Posterior vena cava (tissue), 2 donors: ENCODE results near the gene CDK5RAP3. TPM values are rescaled to one million over a fixed set of nuclear protein-coding genes. Genes with fewer than 3 reads are reported as not detected.
"Not testable (repeated sequence)": the region's sequence is repeated elsewhere in the genome, so short reads cannot be mapped to it uniquely, and the experiment has no call there.

Experiments
- DNase-seq: peaks from one replicate; pipeline ENCODE4 v3.0.0-alpha.2; 2020; ENCODE audit warnings: low spot score
- intact Hi-C, 2 donors: fragments of 100-400 bp; cut with DNase I; formaldehyde crosslinking; loops; one replicate each; pipeline versions ENCODE4 v1.14.1 to v1.14.2; 2022 to 2023
- total RNA-seq, 2 donors: library from RNA; stranded (reverse); fragmentation: NEBNext Ultra II Directional; extraction: Animal tissue kit (Norgen Biotek cat#: 25700); gene quantifications; one replicate each; pipeline ENCODE4 v1.2.1, GENCODE V29; 2021
- donor health status: DM: yes; HTN: yes; CAD: no.
- donor health status: DM: yes; HTN: yes; CAD: no.

The CDK5RAP3 gene
- total RNA-seq, 2 donors from 2014 or later = 80.3 to 95.8 TPM

DNA sequence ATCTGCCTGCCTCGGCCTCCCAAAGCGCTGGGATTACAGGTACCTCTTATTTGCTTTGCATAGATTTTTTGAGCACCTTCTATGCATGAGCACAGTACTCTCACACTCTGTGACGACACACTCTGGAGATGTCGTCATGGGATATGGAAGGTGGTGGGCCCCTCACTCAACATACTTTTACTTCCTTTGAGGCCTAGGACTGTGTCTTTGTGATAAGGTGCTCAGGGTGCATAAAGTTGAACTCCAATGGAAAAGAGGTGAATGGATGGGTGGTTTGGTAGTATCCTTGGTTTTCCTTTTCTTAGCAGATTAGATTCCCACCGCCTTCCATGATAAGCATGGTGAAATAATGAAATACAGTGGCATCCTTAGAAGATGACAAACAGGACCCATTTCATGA, 6.1 kb upstream of the CDK5RAP3 start:
- intact Hi-C loops = loop anchor here in 1 of 2 donors (10.0 kb wide), 1 partner anchor 120 kb away; the partner anchor contains the start of gene SCRN2
- DNase-seq = no peak

DNA sequence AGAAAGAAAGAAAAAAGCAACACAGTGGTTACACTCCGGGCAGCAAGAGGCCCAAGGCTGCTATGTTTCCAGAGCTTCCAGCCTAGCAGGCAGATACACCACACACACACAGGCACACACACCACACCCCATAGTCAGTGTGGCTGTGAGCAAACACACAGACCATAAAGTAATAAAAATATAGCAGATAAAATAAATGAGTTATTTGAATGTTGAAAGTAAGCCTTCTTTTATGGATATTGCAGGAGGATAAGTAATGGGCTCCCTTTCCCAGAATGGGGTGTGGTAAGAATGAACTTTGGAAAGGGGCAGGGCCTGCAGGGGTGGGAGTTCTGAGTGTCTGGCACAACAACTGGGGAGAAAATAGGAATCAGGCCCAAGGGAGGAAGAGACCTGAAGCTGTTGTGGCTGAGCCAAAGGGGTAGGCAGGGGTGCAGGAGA, 4.8 kb upstream of the CDK5RAP3 start:
- no peak for DNase-seq
- intact Hi-C loops = loop anchor here in 1 of 2 donors (10.0 kb wide), 1 partner anchor 121 kb away; the partner anchor contains the start of gene SCRN2

DNA sequence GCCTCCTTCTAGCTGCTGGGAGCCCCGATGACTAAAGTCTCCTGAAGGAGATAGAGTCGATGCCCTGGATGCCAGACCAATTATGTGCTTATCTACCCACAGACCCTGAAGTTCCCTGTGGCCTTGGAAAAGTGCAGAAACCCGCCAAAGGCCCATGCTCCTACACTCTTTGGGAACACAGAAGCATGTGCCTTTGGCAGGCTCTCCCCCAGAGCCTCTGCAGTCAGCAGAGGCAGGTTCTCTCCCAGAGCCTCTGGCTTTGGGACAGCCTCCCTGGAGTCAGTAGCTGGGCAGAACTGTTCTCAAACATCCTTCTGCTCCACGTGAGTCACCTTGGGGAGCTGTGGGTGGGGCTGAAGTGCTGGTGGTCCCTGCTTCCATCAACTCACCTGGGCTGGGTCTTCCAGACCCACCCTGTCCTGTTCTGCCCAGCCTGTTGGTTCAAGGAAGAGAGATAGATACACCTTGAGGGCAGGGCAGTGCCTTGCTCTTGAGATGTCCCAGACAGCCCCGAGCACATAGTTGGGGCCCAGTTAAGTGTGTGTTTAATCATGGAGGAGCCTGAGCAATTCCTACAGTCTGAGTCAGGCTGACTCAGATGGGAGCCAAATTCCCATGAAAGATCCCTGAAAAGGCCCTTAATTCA, 3.2 kb upstream of the CDK5RAP3 start:
- DNase-seq = no peak
- intact Hi-C loops = loop anchor here in 1 of 2 donors (10.0 kb wide), 1 partner anchor 123 kb away; the partner anchor contains the start of gene SCRN2

DNA sequence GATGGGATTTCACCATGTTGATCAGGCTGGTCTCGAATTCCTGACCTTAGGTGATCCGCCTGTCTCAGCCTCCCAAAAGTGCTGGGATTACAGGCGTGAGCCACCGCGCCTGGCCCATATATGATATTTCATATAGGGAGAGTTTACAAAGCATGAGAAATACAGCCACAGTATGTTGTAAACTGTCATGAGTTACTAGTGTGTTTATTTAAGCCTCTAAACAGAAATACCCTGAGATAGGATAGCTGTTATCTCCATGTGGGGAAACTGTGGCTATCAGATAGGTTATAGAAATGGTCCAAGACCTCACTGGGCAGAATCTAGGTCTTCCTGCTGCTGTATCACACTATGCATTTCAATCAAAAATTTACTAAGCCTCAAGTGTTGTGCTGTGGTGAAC, 2.1 kb upstream of the CDK5RAP3 start:
- intact Hi-C loops = loop anchor here in 1 of 2 donors (10.0 kb wide), 1 partner anchor 124 kb away; the partner anchor contains the start of gene SCRN2
- DNase-seq = no peak

DNA sequence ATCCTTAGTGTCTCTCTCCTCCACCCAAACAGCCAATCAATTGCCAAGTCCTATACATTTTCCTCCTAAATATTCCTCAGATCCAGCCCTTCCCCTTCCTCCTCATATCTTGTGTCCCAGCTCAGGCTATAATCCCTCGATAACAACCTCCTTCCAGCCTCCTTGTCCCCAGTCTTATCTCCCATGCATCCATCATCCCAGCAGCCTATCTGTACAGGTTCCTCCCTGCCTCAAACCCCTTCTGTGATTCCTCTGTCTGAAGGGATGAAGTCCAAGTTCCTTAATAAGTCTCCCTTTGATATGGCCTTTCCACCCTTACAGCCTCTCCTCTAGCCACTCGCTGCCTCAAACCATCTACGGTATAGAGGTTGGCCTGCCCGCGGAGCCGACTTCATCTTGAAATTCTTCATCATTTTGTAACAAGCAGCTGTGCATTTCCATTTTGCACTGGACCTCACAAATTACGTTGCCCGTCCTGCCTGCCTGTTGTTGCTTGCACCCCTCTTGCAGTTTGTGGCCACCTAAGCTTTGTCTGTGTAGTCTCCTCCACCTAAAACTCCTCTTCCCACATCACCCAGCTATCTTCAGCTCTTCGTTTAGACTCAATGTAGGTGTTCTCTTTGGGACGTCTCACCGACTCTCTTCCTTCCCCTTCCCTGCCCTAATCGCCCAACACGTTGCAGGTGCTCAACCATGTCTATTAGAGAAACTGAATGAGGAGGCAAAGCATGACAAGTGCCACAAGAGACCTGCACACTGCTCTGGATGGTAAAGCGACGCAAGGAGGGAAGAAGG, 786 bp upstream of the CDK5RAP3 start:
- intact Hi-C loops = loop anchor here in 1 of 2 donors (10.0 kb wide), 1 partner anchor 125 kb away; the partner anchor contains the start of gene SCRN2
- no peak for DNase-seq

DNA sequence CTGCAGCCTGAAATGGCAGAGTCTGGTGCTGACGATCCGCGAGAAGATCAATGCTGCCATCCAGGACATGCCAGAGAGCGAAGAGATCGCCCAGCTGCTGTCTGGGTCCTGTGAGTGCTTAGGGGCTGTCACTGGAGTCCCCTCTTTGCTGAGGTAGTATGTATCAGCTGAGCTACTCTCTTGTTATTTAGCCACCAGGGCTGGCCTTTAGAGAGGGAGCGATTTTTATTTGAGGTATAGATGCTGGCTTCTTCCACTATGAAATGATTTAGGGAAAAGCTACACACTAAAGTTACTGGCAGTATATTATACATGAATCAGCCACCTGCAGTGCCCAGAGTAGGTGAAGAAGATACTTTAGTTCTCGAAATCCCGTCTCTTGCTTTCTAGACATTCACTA, 2.6 kb downstream of the CDK5RAP3 start:
- intact Hi-C loops = no loop called here
- no peak for DNase-seq

DNA sequence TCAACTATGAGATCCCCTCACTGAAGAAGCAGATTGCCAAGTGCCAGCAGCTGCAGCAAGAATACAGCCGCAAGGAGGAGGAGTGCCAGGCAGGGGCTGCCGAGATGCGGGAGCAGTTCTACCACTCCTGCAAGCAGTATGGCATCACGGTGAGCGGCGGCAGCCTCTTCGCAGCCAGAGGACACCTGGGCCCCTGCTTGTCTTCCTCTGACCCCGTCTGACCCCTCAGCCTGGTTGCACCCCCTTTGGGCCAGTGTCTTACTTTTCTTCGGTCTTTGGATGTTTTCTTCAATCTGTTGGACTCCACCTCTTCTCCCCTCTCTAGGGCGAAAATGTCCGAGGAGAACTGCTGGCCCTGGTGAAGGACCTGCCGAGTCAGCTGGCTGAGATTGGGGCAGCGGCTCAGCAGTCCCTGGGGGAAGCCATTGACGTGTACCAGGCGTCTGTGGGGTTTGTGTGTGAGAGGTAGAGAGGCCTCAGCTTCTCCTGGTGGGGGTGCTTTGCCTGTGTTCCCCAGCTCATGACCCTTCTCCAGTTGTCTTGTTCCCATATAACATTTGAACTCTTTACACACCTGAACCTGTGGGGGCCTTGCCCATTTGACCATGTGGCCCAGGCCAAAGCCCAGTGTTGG, 4.4 kb downstream of the CDK5RAP3 start:
- intact Hi-C loops = loop anchor here in 1 of 2 donors (5.0 kb wide), 1 partner anchor 37 kb away; no protein-coding TSS in a partner anchor
- DNase-seq = no peak

DNA sequence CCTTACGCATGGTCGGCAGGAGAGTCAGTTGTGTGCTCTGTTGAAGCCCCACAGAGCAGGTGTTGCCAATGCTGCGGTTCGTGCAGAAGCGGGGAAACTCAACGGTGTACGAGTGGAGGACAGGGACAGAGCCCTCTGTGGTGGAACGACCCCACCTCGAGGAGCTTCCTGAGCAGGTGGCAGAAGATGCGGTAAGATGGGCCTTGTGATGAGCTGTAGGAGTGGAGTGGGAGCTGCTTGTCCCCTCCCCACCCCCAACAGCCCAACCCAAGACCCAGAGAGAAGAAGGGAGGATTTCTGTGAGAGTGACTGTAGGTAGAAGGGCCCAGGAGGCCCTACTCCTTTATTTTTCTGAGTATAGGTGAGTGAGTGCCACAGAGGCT, 4.9 kb downstream of the CDK5RAP3 start:
- intact Hi-C loops = loop anchor here (2.0 to 5.0 kb wide), 2 partner anchors 36 to 49 kb away; no protein-coding TSS in a partner anchor
- no peak for DNase-seq

DNA sequence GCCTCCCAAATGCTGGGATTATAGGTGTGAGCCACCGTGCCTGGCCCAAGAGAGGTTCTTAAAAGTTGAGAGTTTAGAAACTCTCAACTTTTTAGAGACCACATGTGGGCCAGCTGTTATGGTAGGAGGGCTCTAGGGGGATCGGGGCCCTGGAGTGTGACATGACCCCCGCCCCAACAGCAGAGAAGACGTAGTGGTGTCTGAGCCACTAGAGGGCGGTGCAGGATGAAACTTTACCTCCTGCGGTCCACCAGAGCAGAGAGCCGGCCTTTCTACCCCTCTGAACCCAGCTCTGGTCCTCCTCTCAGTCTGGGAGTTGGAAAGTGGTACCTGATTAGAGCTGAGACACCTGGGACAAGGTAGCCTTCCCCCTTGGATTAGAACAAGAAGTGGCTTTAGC, 7.4 kb downstream of the CDK5RAP3 start:
- intact Hi-C loops = loop anchor here in 1 of 2 donors (5.0 kb wide), 1 partner anchor 34 kb away; no protein-coding TSS in a partner anchor
- peak; percentile 87 for DNase-seq

DNA sequence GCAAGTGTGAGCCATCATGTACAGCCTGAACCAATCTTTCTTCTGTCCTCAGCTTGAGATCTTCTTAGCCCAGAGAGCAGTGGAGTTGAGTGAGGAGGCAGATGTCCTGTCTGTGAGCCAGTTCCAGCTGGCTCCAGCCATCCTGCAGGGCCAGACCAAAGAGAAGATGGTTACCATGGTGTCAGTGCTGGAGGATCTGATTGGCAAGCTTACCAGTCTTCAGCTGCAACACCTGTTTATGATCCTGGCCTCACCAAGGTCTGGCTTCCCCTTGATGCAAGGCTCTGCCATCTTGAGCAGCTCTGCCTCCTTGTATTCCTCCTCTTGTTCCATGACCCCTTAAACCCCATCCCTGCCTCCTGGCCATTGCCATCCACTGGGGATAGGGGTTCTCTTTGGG, 9.6 kb downstream of the CDK5RAP3 start:
- no peak for DNase-seq
- intact Hi-C loops = loop anchor here in 1 of 2 donors (5.0 kb wide), 1 partner anchor 37 kb away; no protein-coding TSS in a partner anchor

DNA sequence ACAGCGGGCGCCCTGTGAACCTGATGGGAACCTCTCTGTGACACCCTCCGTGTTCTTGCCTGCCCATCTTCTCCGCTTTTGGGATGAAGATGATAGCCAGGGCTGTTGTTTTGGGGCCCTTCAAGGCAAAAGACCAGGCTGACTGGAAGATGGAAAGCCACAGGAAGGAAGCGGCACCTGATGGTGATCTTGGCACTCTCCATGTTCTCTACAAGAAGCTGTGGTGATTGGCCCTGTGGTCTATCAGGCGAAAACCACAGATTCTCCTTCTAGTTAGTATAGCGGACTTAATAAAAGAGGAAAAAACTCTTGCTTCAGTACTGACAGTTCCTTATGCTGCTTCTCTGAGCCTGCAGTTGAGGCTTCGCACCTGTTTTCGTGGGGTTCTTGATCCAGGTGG, 10.5 kb downstream of the CDK5RAP3 start:
- DNase-seq = no peak
- intact Hi-C loops = loop anchor here in 1 of 2 donors (5.0 kb wide), 1 partner anchor 36 kb away; no protein-coding TSS in a partner anchor

DNA sequence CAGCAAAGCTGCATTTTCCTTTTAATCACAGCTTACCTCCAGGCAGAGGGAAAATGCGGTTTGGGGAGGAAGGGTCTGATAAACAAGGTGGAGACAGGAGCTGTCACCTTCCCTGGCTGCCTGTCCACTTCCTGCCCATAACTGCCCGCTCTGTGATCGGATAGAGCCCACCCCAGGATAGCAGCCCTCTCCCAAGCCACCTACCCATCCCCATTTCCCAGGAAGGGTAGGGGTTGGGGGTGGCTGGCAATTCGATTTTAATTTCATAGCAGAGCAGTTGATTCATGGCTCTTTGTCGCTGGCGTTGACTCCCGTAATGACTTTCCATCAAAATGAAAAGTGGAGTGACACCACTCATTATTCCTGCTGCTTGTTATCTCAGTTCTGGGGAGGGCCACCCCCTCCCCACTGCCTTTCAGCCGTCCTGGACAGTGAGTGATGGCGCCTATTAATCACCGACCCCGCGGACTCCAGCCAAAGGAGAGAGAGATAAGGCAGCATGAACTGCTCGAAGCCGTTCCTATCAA, 11.2 kb downstream of the CDK5RAP3 start:
- DNase-seq = no peak
- intact Hi-C loops = loop anchor here in 1 of 2 donors (5.0 kb wide), 1 partner anchor 35 kb away; no protein-coding TSS in a partner anchor

DNA sequence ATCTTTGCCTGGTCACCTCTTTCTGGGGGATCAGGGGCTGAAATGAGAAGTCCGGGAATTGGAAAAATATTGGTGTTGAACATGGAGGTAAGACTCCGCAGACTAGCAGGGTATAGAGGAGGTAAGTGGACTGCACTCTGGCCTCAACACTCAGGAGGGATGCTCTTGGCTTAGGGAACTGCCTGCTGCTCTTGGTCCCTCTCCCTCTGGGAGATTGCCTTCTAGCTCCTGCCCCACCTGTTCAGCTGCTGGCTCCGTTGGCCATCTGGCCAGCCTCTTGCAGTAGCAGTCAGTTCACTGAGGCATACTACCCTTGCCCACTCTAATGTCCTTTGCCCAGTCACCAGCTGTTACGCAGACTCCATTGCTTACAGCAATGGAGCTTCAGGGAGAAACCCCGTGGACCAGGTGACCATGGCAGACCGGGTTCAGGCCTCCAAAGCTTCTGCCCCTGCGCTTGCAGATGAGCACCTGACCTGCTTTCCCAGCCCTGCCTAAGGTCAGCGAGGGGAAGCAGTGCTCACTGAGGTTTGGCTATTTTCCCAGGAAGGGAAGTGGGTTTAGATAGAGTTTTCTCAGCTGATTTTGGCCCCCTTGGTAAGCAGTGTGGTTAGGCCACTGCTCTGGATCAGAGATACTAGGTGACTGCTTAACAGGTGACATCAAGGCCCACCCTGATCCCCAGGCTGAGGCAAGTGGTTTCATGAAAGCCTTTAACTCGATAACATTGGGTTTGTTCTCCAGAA, 11.9 kb downstream of the CDK5RAP3 start:
- intact Hi-C loops = loop anchor here in 1 of 2 donors (5.0 kb wide), 1 partner anchor 34 kb away; no protein-coding TSS in a partner anchor
- DNase-seq = no peak

DNA sequence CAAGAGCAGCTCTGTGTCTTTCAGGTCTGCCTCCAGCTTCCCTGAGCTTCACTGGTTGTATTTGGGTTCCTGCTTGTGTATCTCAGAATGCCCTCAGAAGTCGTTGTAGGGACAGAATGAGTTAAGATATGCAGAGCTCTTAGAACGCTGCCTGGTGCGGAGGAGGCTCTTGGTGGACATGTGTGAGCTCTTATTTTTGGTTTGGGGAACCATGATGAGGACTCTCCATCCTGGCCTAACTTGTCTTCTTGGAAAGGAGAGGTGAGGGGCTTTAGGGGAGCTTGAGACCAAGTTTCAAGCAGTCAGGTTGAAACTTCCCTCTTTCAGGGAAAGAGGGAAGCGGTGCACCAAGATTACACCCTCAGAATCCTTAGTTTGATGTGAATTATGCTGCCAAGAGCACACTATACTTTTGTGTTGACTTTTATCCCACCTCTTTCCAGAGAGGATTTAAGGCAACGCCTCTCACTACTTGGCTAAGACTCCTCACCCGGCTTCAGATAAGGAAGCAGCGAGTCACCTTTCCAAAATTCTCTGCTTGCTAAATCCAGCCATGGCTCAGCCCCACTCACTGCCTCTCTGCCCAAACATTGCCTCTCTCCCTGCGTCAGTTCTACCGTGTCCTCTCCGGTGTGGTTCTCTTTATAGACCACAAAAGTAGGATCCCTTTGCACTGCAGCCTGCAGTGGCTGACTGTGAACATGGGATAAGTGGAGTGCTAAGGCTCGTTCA, 12.7 kb downstream of the CDK5RAP3 start:
- no peak for DNase-seq
- intact Hi-C loops = loop anchor here in 1 of 2 donors (5.0 kb wide), 1 partner anchor 34 kb away; no protein-coding TSS in a partner anchor

DNA sequence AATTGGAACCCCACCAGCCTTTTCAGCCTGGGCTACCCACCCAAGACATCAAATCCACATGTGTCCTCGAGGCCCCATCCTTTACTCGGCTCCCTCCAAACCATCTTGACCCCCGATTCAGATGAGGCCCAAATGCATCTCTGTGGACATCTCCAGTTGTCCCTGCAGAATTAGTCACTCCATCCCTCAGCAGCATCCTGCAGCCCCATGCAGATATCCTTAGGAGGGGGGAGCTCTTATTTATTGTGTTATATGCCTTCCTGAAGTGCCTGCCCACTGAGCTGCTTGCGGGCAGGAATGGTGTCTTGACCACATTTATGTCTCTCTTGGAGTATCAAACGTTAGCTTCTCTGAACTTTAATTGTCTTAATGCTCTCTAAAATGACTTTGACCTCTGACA, 15.6 kb downstream of the CDK5RAP3 start:
- intact Hi-C loops = no loop called here
- no peak for DNase-seq

DNA sequence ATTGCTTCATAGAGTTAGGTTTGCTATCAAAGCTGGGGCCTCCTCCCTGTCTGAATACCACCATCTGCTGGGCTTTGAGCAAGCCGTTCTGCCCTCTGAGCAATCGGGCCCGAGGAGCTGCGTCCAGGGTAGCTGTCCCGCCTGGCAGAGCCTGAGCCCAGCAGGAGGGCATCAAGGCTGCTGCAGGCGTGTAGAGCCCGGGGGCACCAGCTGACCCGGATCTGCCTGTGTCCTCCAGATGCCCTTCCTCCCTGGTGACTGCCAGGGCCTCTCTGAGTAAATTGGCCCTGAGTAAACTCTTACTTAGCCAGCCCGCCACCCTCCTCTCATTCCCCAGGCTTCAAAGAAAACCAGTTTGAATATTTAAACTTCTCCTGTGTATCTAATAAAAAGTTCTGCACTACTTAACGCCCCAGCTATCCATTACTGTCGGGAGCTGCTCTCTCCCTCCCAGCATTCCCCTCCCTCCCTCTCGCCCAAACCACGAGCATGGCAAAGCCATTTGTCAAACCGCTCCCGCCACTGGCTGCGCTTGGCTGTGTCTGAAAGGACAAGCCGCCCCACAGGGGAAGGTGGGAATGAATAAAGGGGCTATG, 16.4 kb downstream of the CDK5RAP3 start:
- intact Hi-C loops = no loop called here
- DNase-seq = peak; percentile 82

DNA sequence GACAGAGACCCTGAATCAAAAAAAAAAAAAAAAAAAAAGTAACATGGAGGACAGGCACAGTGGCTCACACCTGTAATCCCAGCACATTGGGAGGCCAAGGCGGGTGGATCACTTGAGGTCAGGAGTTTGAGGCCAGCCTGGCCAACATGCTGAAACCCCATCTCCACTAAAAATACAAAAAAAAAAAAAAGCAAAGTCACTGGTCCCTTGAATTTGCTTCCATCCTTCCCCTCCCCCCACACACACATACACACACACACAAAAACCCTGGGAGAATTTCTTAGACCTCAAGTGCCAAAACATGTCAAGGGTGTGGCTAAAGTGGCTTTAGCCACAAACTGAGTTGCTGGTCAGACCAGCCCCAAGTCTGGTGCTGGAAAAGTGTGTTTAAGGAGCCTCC, 17.5 kb downstream of the CDK5RAP3 start:
- DNase-seq, intact Hi-C loops: not testable (repeated sequence)
